GM06990 (cell line): Measurements from ENCODE around the gene RELN.
"Not testable (repeated sequence)": the region's sequence is repeated elsewhere in the genome, so short reads cannot be mapped to it uniquely, and the experiment has no call there.

Experiments
- DNase-seq: peaks from one replicate; pipeline ENCODE4 v3.0.0-alpha.2; 2011; ENCODE audit not compliant: insufficient read length; ENCODE audit errors: extremely low read depth
- H3K27me3 ChIP-seq: replicated peaks from 2 replicates; pipeline ENCODE4 v1.6.0; 2011; ENCODE audit warnings: low read length; ENCODE audit not compliant: control insufficient read depth, insufficient read depth
- H3K36me3 ChIP-seq: 2 replicates; pipeline ENCODE4 v1.5.1; 2011; ENCODE audit warnings: low read length; ENCODE audit not compliant: control insufficient read depth, insufficient read depth
- H3K4me3 ChIP-seq: replicated peaks from 2 replicates; pipeline ENCODE4 v1.5.1; 2011; ENCODE audit warnings: low read depth, mild to moderate bottlenecking, control low read depth, low read length
- CTCF ChIP-seq: IDR thresholded peaks from 2 replicates; pipeline ENCODE4 v1.5.1; 2011; ENCODE audit warnings: low read length, control low read depth, mild to moderate bottlenecking, inconsistent platforms; ENCODE audit not compliant: insufficient read depth, poor library complexity, severe bottlenecking

The RELN gene

DNA sequence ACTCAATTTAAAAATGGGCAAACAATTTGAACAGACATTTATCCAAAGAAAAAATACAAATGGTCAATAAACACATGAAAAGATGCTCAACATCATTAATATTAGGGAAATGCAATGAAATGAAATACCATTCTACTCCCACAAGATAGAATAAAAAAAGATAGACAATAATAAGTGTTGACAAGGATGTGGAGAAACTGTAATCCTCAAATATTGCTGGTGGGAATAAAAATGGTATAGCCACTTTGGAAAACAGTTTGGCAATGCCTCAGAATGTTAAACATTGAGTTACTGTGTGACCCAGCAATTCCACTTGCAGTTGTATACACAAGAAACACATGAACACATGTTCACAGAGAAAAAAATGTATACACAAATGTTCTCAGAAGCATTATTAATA, 197.6 kb downstream of the RELN start:
- H3K4me3 ChIP-seq: no peak overlapping the region
- TF ChIP-seq CTCF: no peak
- H3K36me3 ChIP-seq: no peaks in the 10 kb centered on the region
- DNase-seq: no peak
- no peaks in the 10 kb centered on the region for H3K27me3 ChIP-seq

GRCh38 chr7:103787041-103787440, 202.4 kb downstream of the RELN start:
- not testable (repeated sequence) for H3K27me3 ChIP-seq, DNase-seq, H3K4me3 ChIP-seq, H3K36me3 ChIP-seq

GRCh38 chr7:103784646-103785286, 204.7 kb downstream of the RELN start:
- H3K36me3 ChIP-seq: no peaks in the 10 kb centered on the region
- TF ChIP-seq CTCF: no peak
- no peak overlapping the region for H3K4me3 ChIP-seq
- H3K27me3 ChIP-seq: no peaks in the 10 kb centered on the region
- no peak for DNase-seq

GRCh38 chr7:103781409-103781808, 208.0 kb downstream of the RELN start:
- Histone ChIP-seq H3K27me3 (no peaks in the 10 kb centered on the region), H3K4me3 (no peak overlapping the region), H3K36me3 (no peaks in the 10 kb centered on the region)
- DNase-seq: no peak
- no peak for TF ChIP-seq CTCF

DNA sequence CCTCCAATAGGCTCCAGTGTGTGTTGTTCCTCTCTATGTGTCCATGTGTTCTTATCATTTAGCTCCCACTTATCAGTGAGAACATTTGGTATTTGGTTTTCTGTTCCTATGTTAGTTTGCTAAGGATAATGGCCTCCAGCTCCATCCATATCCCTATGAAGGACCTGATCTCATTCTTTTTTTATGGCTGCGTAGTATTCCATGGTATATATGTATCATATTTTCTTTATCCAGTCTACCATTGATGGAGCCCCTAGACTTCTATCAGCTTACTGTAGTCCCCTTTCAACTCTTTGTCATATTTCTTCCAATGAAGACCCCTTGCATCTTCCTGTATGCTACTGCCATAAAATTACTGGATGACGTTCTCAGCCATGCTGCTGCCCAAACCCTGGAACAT, 208.9 kb downstream of the RELN start:
- not testable (repeated sequence) for H3K36me3 ChIP-seq, H3K27me3 ChIP-seq, DNase-seq, H3K4me3 ChIP-seq

- Histone ChIP-seq H3K4me3 (no peak overlapping the region), H3K27me3 (no peaks in the 10 kb centered on the region), H3K36me3 (no peaks in the 10 kb centered on the region)
- TF ChIP-seq CTCF: no peak
- no peak for DNase-seq
Observed at GRCh38 chr7:103777440-103777839, 212.0 kb downstream of the RELN start.

- Histone ChIP-seq H3K36me3 (no peaks in the 10 kb centered on the region), H3K27me3 (no peaks in the 10 kb centered on the region), H3K4me3 (no peak overlapping the region)
- no peak for DNase-seq
- TF ChIP-seq CTCF: no peak
Observed at GRCh38 chr7:103773726-103774125, 215.7 kb downstream of the RELN start.
